Adipose tissue (tissue), 3 donors: ENCODE data around the gene RUFY4. TPM values are rescaled to one million over a fixed set of nuclear protein-coding genes. Genes with fewer than 3 reads are reported as not detected.
"Not testable (repeated sequence)": the region's sequence is repeated elsewhere in the genome, so short reads cannot be mapped to it uniquely, and the experiment has no call there.

Source experiments
- H3K27ac ChIP-seq: one replicate; pipeline ENCODE4 v1.5.1; 2013; ENCODE audit warnings: low read depth, low read length
- WGBS, 3 donors: extraction: QIAGEN DNeasy Blood & Tissue Kit; methylation state at CpG; one replicate each; pipeline ENCODE4 v1.1.7; 2013; 5-methylcytosine and 5-hydroxymethylcytosine counted together
- polyA plus RNA-seq, 3 donors: library from polyadenylated mRNA; stranded (reverse); fragments of 200-250 nt; gene quantifications; one replicate each; pipeline ENCODE4 v1.2.3, GENCODE V29; 2013
- donor health status: healthy with polysubstance abuse.
- donor health status: Bipolar disorder and iron deficiency.
- donor health status: healthy.

RUFY4 gene
- polyA plus RNA-seq, 3 donors = 0.07 to 0.40 TPM; not detected in 1

DNA sequence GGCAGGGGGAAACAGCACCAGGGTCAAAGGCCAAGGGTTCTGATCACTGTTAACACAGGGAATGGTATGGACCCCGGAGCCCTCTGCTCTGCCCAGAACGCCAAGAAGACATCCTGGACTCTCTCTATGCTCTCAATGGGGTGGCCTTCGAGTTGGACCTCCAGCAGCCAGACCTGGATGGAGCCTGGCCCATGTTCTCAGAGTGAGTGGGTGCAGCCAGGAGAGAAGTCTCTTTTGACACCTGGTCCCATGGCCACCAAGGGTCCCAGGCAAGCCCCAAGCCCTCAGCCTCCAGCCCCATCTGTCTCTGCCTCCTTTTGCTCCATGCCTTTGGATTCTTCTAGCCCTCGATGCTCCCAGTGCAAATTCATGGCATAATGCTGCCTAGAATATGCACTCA lies 4.1 kb downstream of the RUFY4 start:
- H3K27ac ChIP-seq = no peak overlapping the region
- WGBS, 3 donors = 65 to 97% (median 88%) methylated on average over 4 of the region's 4 CpGs

DNA sequence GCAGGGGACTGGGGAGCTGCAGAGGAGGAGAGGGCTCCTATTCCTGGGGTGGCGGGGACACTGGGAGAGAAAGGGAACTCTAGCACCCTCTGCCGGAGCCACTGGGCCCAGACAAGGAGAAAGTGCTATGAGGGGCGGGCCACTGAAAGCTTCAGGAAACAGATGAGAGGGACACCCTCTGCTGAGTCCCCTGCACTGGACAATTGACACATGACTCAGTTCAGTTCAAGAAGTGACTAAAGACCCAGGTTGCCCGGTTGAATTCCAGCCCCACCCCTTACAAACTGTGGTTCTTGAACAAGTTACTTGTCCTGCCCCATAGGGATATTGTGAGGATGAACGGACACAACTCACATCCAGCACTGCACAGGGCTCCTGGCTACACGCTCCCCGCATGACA lies 5.0 kb downstream of the RUFY4 start:
- no peak overlapping the region for H3K27ac ChIP-seq
- WGBS, 3 donors = 41 to 55% (median 49%) methylated on average over 7 of the region's 7 CpGs

GRCh38 chr2:218075975-218076811 lies 7.1 kb downstream of the RUFY4 start:
- H3K27ac ChIP-seq = no peak overlapping the region
- WGBS, 3 donors = 80 to 84% (median 82%) methylated on average over 8 to 10 of the region's 10 CpGs

DNA sequence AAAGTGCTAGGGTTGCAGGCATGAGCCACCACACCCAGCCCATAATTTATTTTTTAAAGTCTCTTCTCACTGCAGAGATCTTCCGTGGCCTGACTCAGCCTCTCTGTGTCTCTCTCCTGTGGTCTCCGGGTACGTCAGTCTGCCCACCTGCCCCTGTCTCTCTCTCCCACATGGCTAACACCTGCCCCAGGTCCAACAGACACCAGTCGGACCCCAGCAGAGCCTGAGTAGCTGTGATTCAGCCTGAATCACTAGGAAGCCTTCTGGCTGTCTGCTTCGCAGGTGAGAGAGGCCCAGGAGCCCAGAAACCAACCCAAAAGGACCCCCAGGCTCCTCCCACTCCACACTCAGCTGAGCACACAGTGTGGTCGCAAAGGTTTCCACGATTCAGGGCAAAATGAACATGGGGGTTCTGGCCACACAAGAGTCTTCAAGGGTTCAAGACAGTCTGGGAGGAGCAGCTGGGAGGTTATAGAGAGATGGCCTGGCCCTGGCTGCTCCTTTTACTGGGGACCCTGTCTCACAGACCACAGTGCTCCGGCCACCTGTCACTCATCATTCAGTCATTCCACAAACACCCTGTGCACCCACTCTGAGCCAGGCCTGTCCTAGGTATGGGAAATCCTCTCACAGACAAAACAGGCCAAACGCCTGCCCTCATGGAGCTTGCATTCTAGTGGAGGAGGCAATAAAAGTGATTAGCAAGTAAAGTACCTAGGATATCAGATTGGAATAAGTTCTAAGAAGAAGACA lies 8.6 kb downstream of the RUFY4 start:
- no peak overlapping the region for H3K27ac ChIP-seq
- 80 to 88% (median 86%) methylated on average over 9 of the region's 9 CpGs for WGBS, 3 donors

- no peak overlapping the region for H3K27ac ChIP-seq
- 66 to 71% (median 68%) methylated on average over 15 of the region's 15 CpGs for WGBS, 3 donors
Observed at GRCh38 chr2:218079943-218080913, 11.2 kb downstream of the RUFY4 start.

GRCh38 chr2:218081063-218081462 lies 12.0 kb downstream of the RUFY4 start:
- H3K27ac ChIP-seq = no peak overlapping the region
- 78 to 86% (median 85%) methylated on average over 2 of the region's 2 CpGs for WGBS, 3 donors

DNA sequence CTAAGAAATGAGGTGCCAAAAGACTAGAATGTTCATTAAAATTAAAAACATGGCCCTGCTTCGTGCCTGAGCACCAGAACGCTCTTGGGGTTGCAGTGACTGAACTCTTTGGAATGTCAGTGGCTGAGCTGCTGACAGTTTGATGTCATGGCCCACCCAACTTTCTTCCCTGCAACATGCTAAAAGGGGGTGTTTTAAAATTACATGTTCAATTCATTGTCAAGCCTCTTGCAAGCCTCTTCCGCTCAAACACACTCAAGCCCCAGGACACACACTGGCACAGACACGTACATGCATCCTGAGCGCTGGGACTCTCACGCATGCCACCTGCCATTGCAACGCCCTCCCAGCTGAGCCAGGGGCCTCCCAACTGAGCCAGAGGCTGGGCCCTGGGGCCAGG lies 12.6 kb downstream of the RUFY4 start:
- no peak overlapping the region for H3K27ac ChIP-seq
- WGBS, 3 donors = 80 to 84% (median 82%) methylated on average over 7 of the region's 7 CpGs

DNA sequence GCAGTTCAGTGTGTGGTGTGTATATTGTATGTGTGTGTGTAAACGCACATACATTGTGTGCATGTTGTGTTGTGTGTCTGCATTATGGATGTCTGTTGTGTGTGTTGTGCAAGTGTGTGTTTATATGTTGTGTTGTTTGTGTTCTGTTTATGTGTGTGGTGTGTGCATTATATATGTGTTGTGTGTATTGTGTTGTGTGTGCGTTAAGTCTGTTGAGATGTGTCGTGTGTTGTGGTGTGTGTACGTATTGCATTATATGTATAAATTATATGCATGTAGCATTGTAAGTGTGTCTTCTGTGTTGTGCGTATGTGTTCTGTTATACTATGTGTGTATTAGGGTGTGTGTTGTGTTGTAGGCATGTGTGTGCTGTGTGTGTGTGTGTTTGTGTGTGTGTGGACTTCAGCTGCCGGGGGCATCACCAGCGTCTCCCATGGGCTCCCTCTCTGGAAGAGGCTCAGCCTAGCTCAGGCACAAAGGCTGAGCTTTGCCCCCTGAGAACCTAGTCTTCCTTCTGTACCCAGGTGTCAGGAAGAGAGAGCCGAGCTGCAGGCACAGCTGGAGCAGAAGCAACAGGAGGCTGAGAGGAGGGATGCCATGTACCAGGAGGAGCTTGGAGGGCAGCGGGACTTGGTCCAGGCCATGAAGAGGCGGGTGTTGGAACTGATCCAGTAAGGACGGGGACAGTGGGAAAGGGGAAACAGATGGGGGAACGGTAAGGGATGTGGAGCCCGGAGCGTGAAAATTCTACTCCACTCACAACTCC lies 13.7 kb downstream of the RUFY4 start:
- 55 to 70% (median 69%) methylated on average over 13 to 14 of the region's 14 CpGs for WGBS, 3 donors
- no peak overlapping the region for H3K27ac ChIP-seq

- 90 to 91% (median 90%) methylated on average over 3 of the region's 3 CpGs for WGBS, 3 donors
- H3K27ac ChIP-seq = no peak overlapping the region
Observed at GRCh38 chr2:218083352-218083676, 14.3 kb downstream of the RUFY4 start.

GRCh38 chr2:218086478-218086877 lies 17.4 kb downstream of the RUFY4 start:
- no peak overlapping the region for H3K27ac ChIP-seq

DNA sequence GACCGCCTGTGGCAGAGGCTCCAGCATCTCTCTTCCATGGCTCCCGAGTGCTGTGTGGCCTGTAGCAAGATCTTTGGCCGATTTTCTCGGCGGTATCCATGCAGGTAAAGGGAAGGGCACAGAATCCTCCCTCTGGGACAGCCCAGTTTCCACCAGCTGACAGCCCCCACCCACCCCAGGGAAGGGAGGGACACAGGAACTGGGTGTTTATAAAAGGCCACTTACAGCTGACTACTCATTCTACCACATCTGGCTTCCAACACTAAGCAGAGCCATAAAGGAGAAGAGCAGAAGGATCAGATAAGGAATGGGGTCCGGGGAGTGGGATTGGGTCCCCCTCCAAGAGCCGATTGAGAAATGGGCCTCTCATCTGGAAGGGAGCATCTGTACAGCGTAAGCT lies 20.2 kb downstream of the RUFY4 start:
- no peak overlapping the region for H3K27ac ChIP-seq
- 69 to 71% (median 70%) methylated on average over 8 of the region's 8 CpGs for WGBS, 3 donors

- H3K27ac ChIP-seq = no peak overlapping the region
- 59 to 83% (median 64%) methylated on average over 3 of the region's 3 CpGs for WGBS, 3 donors
Observed at GRCh38 chr2:218091746-218092145, 22.7 kb downstream of the RUFY4 start.

DNA sequence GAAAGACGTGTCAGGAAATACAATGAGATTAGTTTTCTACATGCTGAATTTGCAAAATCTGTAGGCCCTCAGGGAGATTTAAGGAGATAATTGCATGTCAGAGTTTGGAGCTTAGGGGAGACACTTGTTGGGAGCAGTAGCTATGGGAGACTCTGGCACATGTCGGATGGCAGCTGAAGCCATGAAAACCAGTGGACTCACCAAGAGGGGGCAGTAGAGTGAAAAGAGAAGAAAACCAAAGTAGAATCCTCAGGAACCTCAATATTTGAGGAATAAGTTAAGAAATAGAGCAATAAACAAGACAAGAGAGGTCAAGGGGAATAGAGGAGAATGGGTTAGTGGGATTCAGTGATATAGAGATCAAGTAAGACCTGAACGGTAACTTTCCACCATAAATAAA lies 24.8 kb downstream of the RUFY4 start:
- no peak overlapping the region for H3K27ac ChIP-seq
- WGBS, 3 donors = 82 to 89% (median 86%) methylated on average over 3 of the region's 3 CpGs

GRCh38 chr2:218095853-218096252 lies 26.8 kb downstream of the RUFY4 start:
- 52 to 67% (median 54%) methylated on average over 8 of the region's 8 CpGs for WGBS, 3 donors
- no peak overlapping the region for H3K27ac ChIP-seq

DNA sequence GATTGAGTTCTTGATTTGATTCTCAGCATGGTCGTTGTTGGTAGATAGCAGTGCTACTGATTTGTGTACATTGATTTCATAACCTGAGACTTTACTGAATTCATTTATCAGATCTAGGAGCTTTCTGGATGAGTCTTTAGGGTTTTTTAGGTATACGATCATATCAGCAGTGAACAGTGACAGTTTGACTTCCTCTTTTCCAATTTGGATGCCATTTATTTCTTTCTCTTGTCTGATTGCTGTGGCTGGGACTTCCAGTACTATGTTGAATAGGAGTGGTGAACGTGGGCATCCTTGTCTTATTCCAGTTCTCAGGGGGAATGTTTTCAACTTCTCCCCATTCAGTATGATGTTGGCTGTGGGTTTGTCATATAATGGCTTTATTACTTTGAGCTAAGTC lies 28.9 kb downstream of the RUFY4 start:
- no peak overlapping the region for H3K27ac ChIP-seq
- WGBS, 3 donors = 76 to 79% (median 77%) methylated on average over 3 of the region's 3 CpGs

DNA sequence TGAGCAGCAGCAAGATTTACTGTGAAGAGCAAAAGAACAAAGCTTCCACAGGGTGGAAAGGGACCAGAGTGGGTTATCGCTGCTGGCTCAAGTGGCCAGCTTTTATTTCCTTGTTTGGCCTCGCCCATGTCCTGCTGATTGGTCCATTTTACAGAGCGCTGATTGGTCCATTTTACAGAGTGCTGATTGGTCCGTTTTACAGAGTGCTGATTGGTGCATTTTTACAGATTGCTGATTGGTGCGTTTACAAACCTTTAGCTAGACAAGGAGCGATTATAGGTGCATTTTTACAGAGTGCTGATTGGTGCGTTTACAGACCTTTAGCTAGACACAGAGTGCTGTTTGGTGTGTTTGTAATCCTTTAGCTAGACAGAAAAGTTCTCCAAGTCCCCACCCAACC lies 39.8 kb downstream of the RUFY4 start:
- WGBS, 3 donors = 75 to 89% (median 84%) methylated on average over 7 of the region's 7 CpGs
- H3K27ac ChIP-seq = not testable (repeated sequence)

GRCh38 chr2:218121789-218122188 lies 52.7 kb downstream of the RUFY4 start:
- not testable (repeated sequence) for H3K27ac ChIP-seq
- WGBS, 3 donors = 75 to 85% (median 84%) methylated on average over 4 of the region's 4 CpGs

DNA sequence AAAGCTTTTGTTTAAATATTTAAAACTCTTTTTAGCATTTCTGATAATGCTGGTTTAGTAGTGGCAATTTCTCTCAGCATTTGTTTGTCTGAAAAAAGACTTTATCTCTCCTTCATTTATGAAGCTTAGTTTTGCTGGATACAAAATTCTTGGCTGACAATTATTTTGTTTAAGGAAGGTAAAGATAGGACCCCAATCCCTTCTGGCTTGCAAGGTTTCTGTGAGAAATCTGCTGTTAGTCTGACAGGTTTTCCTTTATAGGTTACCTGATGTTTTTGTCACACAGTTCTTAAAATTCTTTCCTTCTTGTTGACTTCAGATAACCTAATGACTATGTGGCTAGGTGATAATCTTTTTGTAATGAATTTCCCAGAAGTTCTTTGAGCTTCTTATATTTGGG lies 53.2 kb downstream of the RUFY4 start:
- not testable (repeated sequence) for H3K27ac ChIP-seq
